Right forelimb (tissue), 1 donor: ENCODE results near the gene DNM3.

ENCODE experiments used
- DNase-seq: peaks from one replicate; pipeline ENCODE4 v3.0.0-alpha.2; 2018

The DNM3 gene

GRCh38 chr1:172254521-172255222 lies 413.4 kb downstream of the DNM3 start:
- DNase-seq: no peak

- no peak for DNase-seq
These were observed 413.9 kb downstream of the DNM3 start for GRCh38 chr1:172255223-172255560.

GRCh38 chr1:172265905-172266304 lies 424.6 kb downstream of the DNM3 start:
- DNase-seq: no peak

- no peak for DNase-seq
These were observed 425.4 kb downstream of the DNM3 start for GRCh38 chr1:172266528-172267174.

GRCh38 chr1:172268237-172268636 lies 426.9 kb downstream of the DNM3 start:
- DNase-seq: no peak

- DNase-seq: no peak
These were observed 427.8 kb downstream of the DNM3 start for GRCh38 chr1:172269084-172269483.

GRCh38 chr1:172269644-172270043 lies 428.3 kb downstream of the DNM3 start:
- no peak for DNase-seq

GRCh38 chr1:172270605-172271004 lies 429.3 kb downstream of the DNM3 start:
- no peak for DNase-seq

GRCh38 chr1:172272087-172272486 lies 430.8 kb downstream of the DNM3 start:
- no peak for DNase-seq

- DNase-seq: no peak
These were observed 432.5 kb downstream of the DNM3 start for GRCh38 chr1:172273647-172274396.

- DNase-seq: no peak
These were observed 434.2 kb downstream of the DNM3 start for GRCh38 chr1:172275478-172275877.

- no peak for DNase-seq
These were observed 435.0 kb downstream of the DNM3 start for GRCh38 chr1:172276120-172276818.

GRCh38 chr1:172277275-172277674 lies 436.0 kb downstream of the DNM3 start:
- no peak for DNase-seq

GRCh38 chr1:172277989-172278388 lies 436.7 kb downstream of the DNM3 start:
- DNase-seq: no peak

GRCh38 chr1:172278478-172278877 lies 437.2 kb downstream of the DNM3 start:
- no peak for DNase-seq

- DNase-seq: no peak
These were observed 438.8 kb downstream of the DNM3 start for GRCh38 chr1:172279939-172280636.

- DNase-seq: no peak
These were observed 442.5 kb downstream of the DNM3 start for GRCh38 chr1:172283766-172284165.

GRCh38 chr1:172286629-172287076 lies 445.4 kb downstream of the DNM3 start:
- no peak for DNase-seq

- no peak for DNase-seq
These were observed 445.9 kb downstream of the DNM3 start for GRCh38 chr1:172287208-172287607.

- no peak for DNase-seq
These were observed 447.3 kb downstream of the DNM3 start for GRCh38 chr1:172288581-172288980.

- DNase-seq: no peak
These were observed 448.1 kb downstream of the DNM3 start for GRCh38 chr1:172289448-172289847.

GRCh38 chr1:172292840-172293239 lies 451.5 kb downstream of the DNM3 start:
- DNase-seq: no peak

- DNase-seq: no peak
These were observed 452.1 kb downstream of the DNM3 start for GRCh38 chr1:172293429-172293828.
